Measurements from ENCODE around the gene CCDC150. TPM values are rescaled to one million over a fixed set of nuclear protein-coding genes. Genes with fewer than 3 reads are reported as not detected.

CCDC150 gene
- total RNA-seq, 2 experiments from 2014 or later = 29.7 to 40.8 TPM

- Histone ChIP-seq H3K9me3 (ENCODE audit: low read length) (no peaks in the 10 kb centered on the region), H3K79me2 (ENCODE audit: insufficient read depth, low read depth, low read length) (no peaks in the 10 kb centered on the region), H3K4me1 (ENCODE audit: insufficient read depth, low read length, poor library complexity, severe bottlenecking) (no peaks in the 10 kb centered on the region), H3K27ac (ENCODE audit: low read depth, low read length, poor library complexity, severe bottlenecking) (no peak overlapping the region), H2AFZ (ENCODE audit: low read length) (no peak overlapping the region), H3K4me3 (ENCODE audit: low read depth, low read length, poor library complexity, severe bottlenecking) (no peak overlapping the region), H4K20me1 (ENCODE audit: insufficient read depth, low read length) (no peaks in the 10 kb centered on the region), H3K4me2 (ENCODE audit: low read length) (no peak overlapping the region), H3K36me3 (ENCODE audit: insufficient read depth, low read length) (no peaks in the 10 kb centered on the region), H3K9me2 (ENCODE audit: insufficient read depth, low read length) (no peaks in the 10 kb centered on the region)
- POLR2A ChIA-PET = no interaction called here
- BruUV-seq (replicated peaks) = no TSS peak
- DNase-seq (ENCODE audit: low spot score) = no peak
- TF ChIP-seq EZH2phosphoT487 (IDR thresholded peaks at IDR 0.05; ENCODE audit: borderline replicate concordance, low read depth, low read length) (no peak), CTCF (conservative IDR thresholded peaks at IDR 0.05; ENCODE audit: low read length) (no peak)
- intact Hi-C loops (cut with micrococcal nuclease; ENCODE audit: unreplicated experiment) = no loop called here
- CTCF ChIA-PET (ENCODE audit: unreplicated experiment) = no interaction called here
These were observed 41.1 kb upstream of the CCDC150 start for GRCh38 chr2:196598412-196598811.

DNA sequence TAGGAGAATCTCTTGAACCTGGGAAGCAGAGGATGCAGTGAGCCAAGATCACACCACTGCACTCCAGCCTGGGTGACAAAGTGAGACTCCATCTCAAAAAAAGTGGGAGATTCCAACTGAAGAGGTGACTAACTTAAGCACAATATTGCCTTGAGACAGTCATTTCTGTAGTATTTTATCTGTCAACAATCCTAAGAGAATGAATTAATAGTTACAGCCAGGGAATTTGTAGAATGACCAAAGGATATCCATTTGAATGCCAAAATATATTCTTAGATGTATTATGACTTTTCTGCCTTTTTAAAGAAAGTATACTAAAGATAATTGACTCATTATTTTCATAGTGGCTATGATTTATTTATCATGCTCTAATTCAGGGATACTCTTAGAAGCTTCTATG, 40.7 kb upstream of the CCDC150 start:
- no peak for DNase-seq (ENCODE audit: low spot score)
- no TSS peak for BruUV-seq (replicated peaks)
- Histone ChIP-seq H3K4me1 (ENCODE audit: insufficient read depth, low read length, poor library complexity, severe bottlenecking) (no peaks in the 10 kb centered on the region), H3K27ac (ENCODE audit: low read depth, low read length, poor library complexity, severe bottlenecking) (no peak overlapping the region), H3K36me3 (ENCODE audit: insufficient read depth, low read length) (no peaks in the 10 kb centered on the region), H3K4me3 (ENCODE audit: low read depth, low read length, poor library complexity, severe bottlenecking) (no peak overlapping the region), H3K4me2 (ENCODE audit: low read length) (no peak overlapping the region), H3K9me2 (ENCODE audit: insufficient read depth, low read length) (no peaks in the 10 kb centered on the region), H3K9me3 (ENCODE audit: low read length) (no peaks in the 10 kb centered on the region), H2AFZ (ENCODE audit: low read length) (no peak overlapping the region), H3K79me2 (ENCODE audit: insufficient read depth, low read depth, low read length) (no peaks in the 10 kb centered on the region), H4K20me1 (ENCODE audit: insufficient read depth, low read length) (no peaks in the 10 kb centered on the region)
- intact Hi-C loops (cut with micrococcal nuclease; ENCODE audit: unreplicated experiment) = no loop called here
- no peak for TF ChIP-seq CTCF (conservative IDR thresholded peaks at IDR 0.05; ENCODE audit: low read length)
- no peak for TF ChIP-seq EZH2phosphoT487 (IDR thresholded peaks at IDR 0.05; ENCODE audit: borderline replicate concordance, low read depth, low read length)
- ChIA-PET CTCF (ENCODE audit: unreplicated experiment) (no interaction called here), POLR2A (no interaction called here)

DNA sequence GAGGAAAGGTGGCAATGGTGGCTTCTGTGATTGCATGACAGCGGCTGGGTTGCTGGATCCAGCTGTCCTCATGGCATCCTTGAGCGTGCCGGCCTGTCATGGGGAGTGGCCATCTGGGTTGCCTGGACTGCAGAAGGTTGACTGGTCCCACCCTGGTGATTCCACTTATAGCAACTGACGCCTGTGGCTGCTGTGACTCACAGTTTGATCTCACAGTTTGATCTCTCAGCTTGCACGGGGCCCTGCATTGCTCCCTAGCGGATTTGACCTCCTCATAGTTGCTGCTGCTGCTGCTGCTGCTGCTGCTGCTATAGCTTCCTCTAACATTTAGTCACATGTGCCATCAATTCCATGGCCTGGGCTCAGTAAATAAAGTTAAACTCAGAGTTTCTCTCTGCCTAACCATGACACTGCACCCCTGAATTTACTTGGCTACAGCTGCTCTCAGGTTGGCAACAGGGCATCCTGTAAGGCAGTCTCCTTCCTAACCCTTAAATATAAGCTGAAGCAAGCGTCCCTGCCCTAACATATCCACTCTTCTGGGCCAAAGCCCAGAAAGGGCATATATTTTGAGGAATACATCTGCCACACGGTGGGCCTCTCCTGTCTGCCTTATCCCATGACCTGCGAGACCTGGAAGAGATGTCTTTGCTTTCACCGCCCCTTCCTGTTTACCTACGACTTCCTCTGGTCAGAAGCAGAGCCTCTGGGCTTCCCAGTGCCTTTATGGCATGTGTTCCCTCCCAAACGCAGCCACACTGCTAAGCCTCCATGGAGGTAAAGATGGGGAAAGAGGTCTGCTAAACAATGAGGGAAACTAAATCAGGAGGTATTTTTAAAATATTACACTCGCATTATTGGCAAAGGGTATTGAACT, 37.8 kb upstream of the CCDC150 start:
- Histone ChIP-seq H3K27ac (ENCODE audit: low read depth, low read length, poor library complexity, severe bottlenecking) (no peak overlapping the region), H3K36me3 (ENCODE audit: insufficient read depth, low read length) (no peaks in the 10 kb centered on the region), H2AFZ (ENCODE audit: low read length) (peak overlapping the region; percentile 47), H3K79me2 (ENCODE audit: insufficient read depth, low read depth, low read length) (no peaks in the 10 kb centered on the region), H3K9me3 (ENCODE audit: low read length) (no peaks in the 10 kb centered on the region), H3K4me1 (ENCODE audit: insufficient read depth, low read length, poor library complexity, severe bottlenecking) (no peaks in the 10 kb centered on the region), H4K20me1 (ENCODE audit: insufficient read depth, low read length) (no peaks in the 10 kb centered on the region), H3K4me2 (ENCODE audit: low read length) (no peak overlapping the region), H3K9me2 (ENCODE audit: insufficient read depth, low read length) (no peaks in the 10 kb centered on the region), H3K4me3 (ENCODE audit: low read depth, low read length, poor library complexity, severe bottlenecking) (no peak overlapping the region)
- BruUV-seq (replicated peaks) = no TSS peak
- TF ChIP-seq CTCF (conservative IDR thresholded peaks at IDR 0.05; ENCODE audit: low read length) (no peak), EZH2phosphoT487 (IDR thresholded peaks at IDR 0.05; ENCODE audit: borderline replicate concordance, low read depth, low read length) (no peak)
- ChIA-PET POLR2A (interaction anchor here (0.6 to 1.7 kb wide), 4 partner anchors 10 to 51 kb away, joined by 3 to 7 read pairs (median 4); no protein-coding TSS in a partner anchor), CTCF (ENCODE audit: unreplicated experiment) (no interaction called here)
- intact Hi-C loops (cut with micrococcal nuclease; ENCODE audit: unreplicated experiment) = no loop called here
- DNase-seq (ENCODE audit: low spot score) = no peak

All from OCI-LY7 (cell line).